KG1 (cell line): ENCODE measurements around the gene CST11.

Experiments used
- DNase-seq: peaks from one replicate; lab custom pipeline; 2025; lab: John Stamatoyannopoulos, UW

Gene CST11

DNA sequence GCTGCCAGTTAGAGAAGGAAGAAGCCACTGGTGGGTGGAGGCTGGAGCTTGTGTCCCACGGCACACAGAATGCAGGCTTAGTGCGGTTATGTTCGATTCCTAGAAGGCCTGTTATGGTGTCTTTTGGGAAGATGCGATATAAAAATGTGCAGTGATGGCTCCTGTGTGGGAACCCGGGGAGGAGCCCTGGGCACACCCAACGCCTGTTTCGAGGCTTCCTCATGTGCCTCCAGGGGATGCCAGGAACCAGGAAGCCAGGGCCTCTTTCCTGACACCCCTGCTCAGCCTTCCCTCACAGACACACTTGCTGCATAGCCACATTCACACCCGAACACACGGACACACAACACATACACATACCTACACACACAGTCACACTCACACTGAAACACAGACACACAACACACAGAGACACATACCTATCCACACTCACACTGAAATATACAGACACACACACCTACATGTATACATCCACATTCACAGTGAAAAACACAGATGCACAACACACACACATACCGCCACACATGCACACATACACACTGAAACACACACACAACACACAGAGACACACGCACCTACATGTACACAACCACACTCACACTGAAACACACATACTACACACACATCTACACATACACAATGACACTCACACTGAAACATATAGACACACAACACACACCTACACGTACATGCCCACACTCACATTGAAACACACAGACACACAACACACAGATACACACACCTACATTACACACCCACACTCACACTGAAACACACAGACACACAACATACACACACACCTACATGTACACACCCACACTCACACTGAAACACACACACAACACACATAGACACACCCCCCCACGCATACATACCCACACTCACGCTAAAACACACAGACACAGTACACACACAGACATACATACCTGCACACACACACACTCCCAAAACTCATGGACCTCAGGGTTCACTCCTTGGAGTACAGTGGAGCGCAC, 1.2 kb upstream of the CST11 start:
- DNase-seq: no peak

DNA sequence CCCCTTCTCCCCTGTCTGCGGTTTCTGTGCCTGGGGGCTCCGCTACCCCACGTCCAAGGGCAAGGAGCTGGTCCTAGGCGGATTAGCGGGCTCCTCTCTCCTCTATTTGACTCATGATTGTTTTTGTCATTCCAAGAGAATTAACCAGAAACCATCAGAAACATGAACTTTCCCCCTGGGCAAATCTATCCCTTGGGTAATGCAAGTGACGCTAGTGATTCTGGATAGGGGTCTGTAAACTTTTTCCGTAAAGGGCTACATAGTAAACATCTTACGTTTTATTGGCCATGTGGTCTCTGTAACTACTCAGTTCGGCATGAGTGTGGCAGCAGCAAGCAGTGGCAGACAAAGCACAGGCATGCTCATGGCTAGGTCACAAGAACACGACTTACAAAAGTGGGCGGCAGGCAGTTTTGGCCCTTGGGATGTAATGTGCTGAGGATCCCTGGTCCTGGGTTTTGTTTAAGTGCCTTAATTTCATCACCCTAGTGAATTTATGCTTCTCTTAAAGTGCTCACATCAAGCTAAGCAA, 654 bp downstream of the CST11 start:
- no peak for DNase-seq

DNA sequence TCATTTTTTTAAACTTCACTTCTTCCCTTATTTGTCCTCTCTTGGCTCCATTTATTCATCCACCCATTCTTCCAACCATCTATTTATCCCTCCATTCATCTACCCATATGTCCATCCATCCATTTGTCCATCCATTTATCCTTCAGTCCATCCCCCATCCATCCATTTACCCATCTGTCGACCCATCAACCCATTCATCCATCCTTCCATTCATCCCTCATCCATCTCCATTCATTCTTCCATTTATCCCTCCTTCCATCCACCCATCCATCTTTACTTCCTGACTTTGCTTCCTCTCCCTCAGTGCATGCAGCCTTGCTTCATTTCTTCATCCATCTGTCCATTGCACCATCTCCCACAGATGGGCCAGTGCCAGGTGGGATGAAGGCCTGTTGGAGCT, 1.8 kb downstream of the CST11 start:
- no peak for DNase-seq

DNA sequence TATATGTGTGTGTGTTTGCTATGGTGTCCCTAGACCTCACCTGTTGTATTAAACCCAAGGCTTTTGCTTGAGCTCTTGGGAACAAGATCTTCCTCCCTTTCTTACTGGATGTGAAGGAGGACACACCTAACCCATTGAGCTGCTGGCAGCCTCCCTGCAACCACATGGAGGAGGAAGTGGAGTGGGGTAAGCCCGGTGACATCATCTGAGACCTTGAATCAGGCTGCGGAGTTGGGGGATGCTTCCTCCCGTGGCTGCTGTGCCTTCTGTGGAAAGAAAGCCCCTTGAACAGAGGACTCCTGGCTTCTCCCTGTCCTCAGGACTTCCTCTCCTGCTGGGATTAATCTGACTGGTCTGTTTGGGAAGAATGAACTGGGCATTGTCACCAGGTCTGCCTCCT, 3.3 kb downstream of the CST11 start:
- no peak for DNase-seq

DNA sequence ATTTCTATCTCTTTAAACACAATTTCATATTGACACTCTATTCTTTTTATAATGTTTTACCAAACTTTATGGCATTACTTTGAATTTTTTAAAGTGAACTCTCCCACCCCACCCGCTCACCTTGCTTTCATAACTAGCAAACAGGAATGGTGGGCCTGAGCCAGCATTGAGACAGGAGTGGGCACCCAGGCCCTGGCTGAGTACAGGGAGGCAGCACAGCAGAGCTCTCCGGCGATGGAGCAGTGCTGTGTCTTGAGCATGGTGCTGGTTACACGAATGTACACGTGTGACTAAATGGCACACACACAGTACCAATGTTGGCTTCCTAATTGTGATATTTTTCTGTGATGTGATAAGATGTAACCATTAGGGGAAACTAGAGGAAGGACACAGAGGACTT, 4.5 kb downstream of the CST11 start:
- no peak for DNase-seq

DNA sequence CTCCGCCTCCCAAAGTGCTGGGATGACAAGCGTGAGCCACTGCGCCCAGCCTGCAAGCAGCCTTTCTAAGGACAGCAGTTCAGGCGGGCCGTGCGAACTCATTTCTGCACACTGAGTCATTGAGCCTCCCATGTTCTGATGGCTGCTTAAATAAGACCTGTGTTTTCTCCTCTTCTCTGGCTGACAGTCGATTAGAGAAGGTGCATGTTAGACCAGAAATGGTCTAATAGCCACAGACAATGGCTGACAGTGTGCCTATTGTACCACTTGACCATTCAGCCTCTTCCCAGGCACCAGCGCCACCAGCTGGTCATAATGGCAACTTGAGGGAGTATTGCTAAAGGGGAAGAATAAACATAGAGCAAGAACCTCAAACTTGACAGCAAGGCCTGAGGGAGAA, 6.2 kb downstream of the CST11 start:
- no peak for DNase-seq

DNA sequence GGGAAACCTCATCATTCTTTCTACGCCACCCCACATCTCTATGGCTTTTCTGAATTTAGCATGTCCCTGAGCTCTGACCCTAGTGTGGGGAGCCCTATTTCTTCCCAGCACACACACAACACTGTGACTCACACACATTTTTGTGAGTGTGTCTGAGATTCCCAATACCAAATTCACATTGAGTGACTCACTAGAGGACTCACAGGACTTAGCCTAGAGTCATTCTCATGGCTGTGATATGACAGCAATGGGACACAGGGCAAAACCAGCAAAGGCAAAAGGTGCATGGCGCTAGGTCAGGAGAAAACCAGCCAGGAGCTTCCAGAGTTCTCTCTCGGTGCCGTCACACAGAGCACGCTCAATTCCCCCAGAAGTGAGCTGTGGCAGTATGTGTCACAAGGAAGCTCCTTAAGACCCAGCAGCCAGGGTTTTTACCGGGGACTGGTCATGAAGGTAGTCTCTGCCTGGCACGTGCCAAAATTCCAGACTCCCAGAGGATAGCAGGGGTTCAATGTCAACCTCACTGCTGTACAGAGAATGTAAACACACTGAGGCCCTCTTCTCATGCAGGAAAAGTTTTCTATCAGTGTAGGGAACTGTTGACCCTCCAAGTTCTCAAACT, 7.0 kb downstream of the CST11 start:
- DNase-seq: no peak

DNA sequence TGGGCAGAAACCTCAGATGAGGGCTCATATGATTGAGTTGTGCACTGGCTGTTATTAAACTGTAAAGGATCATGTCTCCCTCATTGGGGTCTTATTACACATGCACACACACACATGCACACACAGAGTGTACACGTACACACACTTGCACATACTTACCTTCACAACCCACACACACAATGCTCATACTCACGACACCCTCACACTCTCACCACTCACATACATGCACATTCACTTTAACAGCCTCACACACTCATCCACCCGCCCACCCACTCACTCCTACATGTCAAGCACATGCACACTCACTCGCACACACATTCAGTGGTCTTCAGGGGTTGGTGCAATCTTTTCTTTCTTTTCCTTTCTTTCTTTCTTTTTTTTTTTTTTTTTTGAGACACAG, 7.8 kb downstream of the CST11 start:
- DNase-seq: no peak

DNA sequence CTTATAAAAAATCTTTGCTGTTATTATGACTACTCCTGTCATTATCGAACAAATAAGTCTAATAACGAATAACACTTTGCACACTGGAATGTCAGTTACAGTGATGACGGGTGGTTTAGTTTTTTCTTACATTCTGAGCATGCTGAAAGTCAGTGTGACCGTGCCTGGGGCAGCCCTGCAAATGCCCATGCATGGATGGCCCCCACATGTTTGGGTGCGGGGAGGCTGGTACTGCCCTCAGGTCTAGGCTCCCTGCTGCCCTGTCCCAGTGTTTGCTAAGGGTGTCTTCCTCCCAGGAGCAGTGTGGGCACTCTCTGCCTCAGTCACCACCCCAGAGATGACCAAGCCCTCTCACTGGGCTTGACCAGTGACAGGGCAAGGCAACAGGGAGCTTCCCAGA, 10.2 kb downstream of the CST11 start:
- DNase-seq: no peak

DNA sequence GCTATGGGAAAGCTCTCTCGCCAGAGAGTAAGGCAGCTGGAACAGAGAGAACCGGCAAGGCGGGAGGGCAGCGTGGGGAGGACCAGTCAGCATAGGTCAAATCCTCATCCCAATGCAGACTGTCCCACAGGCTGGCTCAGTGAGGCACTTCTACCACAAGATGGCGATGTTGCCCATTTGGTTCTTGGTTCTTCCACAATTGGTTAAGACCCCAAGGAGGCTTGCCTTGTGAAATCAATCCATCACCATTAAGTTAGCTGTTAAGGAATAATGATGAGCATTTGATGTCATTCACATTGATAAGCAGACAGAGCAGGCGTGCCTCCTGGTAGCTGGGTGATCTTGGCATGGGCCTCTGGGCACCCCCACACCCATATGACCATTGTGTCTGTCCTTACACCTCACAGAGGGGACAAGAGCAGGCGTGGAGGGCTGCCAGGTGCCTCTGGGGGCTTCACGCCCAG, 10.8 kb downstream of the CST11 start:
- DNase-seq: peak; percentile 57

DNA sequence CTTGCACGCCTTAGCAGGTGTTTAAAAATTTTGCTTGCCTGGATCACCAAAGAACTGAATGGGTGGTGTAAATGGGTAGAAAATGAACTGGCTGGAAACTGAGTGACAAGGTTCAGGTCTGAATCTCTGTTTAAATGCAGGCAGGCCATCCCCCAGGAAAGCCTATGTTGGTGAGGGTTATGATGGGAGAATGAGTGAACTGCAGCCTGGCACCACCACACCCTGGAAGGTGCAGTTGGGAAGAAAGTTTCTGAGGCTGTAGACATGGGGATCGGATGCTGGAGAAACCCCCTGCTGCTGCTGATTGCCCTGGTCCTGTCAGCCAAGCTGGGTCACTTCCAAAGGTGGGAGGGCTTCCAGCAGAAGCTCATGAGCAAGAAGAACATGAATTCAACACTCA, 12.7 kb downstream of the CST11 start:
- no peak for DNase-seq

DNA sequence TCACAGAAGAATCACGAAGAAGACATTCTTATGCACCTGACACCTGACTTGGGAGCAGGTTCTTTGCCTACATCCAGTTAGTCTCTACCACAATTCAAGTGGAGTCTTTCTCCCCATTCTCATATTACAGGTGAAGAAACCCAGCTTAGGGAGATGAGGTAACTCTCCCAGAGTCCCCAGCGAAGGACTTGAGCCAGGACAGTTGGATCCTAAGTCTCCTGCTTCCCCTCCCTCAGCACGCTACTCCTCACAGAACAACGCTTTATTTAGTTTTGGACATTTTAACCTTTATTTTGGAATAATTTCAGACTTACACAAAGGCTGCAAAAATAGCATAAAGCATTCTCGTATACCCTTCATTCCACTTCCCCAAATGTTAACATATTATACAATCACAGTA, 14.0 kb downstream of the CST11 start:
- DNase-seq: no peak

DNA sequence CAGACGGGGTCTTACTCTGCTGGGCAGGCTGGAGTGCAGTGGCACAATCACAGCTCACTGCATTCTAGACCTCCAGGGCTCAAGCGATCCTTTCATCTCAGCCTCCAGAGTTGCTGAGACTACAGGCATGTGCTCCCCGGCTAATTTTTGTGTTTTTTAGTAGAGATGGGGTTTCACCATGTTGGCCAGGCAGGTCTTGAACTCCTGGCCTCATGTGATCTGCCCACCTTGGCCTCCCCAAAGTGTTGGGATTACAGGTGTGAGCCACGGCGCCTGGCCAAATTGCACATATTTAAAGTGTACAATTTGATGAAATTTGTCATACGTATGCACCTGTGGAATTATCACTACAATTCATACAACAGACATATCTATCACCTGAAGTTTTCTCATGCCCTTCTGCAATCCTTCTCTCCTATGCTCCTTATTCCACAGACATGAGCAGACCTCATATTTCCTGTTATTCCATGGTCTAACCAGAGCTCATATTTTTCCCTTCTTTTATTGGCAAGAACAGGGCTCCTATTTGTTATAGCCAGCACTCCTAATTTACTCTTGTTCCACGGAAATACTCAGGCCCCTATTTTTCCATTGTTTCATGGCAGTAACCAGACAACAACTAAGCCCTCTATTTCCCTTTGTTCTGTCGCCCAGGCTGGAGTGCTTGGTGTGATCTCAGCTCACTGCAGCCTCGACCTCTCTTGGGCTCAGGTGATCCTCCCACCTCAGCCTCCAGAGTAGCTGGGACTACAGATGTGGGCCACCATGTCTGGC, 15.4 kb downstream of the CST11 start:
- no peak for DNase-seq

DNA sequence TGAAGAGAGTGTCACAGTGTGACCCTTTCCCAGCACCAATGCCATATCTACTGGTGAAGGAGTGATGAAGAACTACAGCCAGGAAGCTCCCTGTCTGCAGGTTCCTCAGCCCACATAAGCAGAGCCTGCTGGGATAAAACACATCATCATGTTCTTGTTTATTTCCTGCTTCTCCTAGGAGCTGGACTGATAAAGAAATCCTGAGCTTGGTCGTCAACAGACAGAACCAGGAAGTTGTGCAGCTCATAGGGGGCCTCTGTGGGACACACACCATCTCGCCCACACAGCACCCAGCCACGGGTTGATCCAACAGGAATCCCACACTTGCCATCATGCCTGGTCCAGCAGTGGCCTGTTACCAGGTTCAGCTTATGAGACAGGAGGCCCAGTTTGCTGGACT, 16.0 kb downstream of the CST11 start:
- no peak for DNase-seq

DNA sequence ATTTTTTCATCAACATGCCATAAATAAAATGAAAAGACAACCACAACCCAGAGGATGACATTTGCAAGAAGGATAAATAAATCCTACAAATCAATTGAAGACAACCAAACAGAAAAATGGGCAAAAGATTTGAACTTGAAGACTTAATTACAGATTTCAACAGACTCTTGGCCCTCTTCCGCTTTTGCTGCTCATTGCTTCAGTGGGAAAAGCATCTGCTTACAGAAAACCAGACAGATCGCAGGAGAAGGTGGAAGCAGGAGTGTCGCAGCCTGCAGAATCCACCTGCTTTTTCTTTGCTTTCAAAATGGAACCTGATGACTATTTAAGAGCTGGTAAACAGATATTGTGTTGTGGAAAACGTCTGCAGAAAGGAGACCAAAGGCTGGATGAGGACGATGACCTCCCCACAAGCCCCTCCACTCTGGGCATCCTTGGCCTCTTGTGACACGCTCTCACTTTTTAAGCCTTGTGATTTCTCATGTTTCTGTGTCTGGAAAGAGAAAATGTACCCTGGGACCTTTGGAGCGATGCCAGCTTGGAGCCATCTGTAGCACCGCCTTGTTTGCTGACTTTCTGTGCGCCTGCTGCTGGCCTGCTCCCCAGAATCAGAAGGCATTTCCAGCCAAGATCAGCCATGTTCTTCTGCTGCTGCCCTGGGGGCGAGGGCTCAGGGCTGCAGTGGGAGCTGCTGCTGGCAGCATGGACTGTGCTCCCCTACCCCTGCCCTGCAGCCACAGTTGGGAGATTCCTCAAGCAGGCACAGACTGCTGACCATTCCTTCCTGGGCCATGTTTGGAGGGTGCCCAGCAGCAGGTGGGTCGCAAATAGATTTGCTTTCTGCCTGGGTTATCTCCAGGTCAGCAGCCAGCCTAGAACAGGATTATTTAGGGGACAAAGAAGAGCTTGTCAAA, 16.8 kb downstream of the CST11 start:
- DNase-seq: no peak

DNA sequence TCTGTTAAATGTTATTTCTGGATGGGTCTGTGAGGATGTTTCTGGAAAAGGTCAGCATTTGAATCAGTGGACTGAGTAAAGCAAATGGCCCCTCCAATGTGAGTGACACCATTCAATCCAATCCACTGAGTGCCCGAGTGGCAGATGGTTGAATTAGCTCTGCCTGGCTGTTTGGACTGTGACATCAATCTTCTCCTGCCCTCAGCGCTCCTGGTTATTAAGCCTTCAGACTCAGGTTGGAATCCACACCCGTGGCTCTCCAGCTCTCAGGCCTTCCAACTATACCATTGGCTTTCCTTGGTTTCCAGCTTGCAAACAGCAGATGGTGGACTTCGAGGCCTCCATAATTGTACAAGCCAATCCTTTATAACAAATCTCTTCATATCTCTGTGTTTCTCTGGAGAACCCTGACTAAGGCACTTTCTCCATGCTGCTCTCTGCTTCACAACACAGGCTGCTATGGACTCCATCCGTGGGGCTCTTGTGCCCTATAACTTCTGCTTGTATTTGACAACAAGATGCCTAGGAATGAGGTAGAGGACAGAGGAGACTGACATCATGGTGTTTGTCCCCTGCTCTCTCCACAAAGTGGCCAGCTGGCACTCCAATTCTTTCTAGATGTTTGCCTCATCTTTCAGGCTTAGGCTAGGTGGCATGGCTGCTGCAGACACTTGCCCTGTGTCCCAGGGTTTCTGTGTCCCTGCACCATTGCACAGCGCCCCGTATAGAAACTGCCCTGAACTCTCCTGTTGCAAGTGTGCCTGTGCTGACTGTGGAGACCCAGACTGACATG, 18.0 kb downstream of the CST11 start:
- no peak for DNase-seq

DNA sequence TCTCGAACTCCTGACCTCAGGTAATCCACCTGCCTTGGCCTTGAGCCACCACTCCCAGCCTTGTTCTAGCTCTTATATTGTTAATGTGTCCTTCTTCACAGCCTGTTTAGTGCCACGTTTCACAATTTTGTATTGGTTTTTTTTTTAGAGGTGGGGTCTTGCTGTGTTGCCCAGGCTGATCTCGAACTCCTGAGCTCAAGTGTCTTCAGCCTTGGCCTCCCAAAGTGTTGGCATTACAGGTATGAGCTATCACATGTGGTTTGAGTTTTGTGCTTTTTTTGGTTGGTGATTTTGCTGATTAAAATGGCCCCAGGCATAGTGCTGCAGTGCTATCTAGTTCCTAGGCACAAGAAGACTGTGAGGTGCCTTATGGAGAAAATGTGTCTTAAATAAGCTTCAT, 19.0 kb downstream of the CST11 start:
- DNase-seq: no peak

DNA sequence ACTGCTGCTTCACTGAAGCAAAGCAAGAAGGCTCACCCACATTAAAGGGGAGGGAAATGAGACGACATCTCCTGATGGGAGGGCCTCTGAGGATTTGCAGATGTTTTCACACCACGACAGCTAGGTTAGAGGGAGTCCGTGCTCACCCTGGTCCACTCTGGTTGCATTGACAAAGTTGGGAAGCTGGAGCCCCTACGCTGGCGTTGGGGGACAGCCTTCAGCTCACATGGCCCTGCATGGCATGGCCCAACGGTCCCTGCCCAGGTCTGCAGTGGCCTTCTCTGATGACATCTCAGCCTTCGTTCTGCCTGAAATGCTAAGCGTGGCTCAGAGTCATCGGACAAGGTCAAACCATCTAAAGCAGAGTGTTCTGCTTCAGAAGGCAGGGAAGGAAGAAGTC, 27.5 kb downstream of the CST11 start:
- no peak for DNase-seq

DNA sequence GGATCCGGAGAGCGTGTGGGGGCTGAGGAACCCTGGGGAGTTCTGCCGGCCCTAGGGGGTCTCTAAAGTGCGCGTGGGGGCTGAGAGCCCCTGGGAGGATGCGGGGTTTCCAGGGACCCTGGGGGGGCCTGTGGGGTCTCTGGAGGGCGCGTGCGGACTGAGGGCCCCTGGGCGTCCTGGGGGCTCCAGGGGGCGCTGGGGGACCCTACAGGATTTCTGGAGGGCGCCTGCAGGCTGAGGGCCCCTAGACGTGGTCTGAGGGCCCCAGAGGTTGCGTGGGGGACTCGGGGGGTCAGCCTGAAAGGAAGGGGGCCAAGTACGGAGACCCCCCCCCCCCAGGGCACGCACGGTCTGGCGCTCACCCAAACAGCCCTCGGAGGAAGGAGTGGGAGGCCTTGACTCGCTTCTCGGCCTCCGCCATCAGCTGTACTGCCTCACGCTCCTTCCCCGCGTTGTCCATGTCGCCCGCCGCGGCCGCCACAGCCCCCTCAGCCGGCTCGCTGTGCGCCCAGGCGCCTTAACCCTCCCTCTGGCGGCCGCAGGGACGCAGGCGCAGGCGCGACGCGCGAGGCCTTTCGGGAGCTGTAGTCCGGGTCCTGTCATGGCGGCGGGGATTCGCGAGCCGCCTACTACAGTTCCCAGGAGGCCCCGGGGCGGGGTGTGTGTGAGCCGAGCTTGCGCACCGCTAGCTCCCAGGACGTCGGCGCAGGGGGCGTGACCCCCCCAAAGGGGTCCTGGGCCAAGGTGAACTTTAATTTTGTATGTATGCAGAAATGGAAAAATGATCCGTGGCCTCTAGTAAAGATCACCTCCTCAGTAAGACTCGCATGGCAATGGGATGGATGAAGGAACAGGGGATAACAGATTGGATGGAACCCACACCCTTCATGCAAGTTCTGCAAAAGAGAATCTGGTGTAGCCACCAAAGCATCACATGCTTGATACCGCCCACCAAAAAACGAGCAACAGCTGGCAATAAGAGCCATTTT, 31.4 kb downstream of the CST11 start, which contains the start of gene NAPB:
Gene NAPB (minus strand): TSS at position 546 of the 989 bp plus-strand sequence. CDS start 86 bp downstream, at position 460.
- peak; percentile 86 for DNase-seq
